ENCODE measurements around the gene SLC11A1.

SLC11A1 gene, protein sequence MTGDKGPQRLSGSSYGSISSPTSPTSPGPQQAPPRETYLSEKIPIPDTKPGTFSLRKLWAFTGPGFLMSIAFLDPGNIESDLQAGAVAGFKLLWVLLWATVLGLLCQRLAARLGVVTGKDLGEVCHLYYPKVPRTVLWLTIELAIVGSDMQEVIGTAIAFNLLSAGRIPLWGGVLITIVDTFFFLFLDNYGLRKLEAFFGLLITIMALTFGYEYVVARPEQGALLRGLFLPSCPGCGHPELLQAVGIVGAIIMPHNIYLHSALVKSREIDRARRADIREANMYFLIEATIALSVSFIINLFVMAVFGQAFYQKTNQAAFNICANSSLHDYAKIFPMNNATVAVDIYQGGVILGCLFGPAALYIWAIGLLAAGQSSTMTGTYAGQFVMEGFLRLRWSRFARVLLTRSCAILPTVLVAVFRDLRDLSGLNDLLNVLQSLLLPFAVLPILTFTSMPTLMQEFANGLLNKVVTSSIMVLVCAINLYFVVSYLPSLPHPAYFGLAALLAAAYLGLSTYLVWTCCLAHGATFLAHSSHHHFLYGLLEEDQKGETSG

DNA sequence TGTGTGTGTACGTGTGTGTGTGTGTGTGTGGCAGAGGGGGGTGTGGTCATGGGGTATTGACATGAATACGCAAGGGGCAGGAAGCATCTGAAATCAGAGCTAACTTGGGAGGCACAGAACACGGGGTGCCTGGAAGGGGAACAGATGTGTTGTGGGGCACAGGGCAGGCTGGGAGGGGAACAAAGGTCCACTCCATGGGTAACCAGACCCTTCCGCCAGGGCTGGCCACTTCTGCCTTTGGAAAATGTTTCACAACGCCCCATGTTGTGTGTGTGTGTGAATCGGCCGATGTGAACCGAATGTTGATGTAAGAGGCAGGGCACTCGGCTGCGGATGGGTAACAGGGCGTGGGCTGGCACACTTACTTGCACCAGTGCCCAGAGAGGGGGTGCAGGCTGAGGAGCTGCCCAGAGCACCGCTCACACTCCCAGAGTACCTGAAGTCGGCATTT is at the start of gene SLC11A1:
TSS of gene SLC11A1 (plus strand) at position 358 of the 451 bp plus-strand sequence. CDS start 96 bp downstream, outside the sequence.
- no peak for ATAC-seq

DNA sequence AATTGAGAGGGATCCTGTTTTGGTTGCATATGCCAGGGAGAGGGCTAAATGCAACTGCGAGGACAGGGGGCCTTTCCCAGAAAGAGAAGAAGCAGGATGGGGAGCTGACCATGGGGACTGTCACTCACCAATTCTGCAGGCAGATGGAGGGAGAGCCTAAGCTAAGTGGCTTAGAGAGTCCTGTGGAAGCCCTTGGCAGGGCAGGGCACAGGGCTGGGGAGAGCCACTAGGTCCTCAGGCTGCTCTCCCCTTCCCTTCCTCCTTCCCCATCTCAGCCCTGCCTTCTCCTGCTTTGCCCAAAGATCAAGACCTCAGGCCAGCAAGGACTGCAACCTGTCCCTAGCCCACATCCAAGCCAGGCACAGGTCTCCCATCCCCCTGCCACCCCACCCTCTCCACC is 49.8 kb upstream of the SLC11A1 start:
- no peak for ATAC-seq

DNA sequence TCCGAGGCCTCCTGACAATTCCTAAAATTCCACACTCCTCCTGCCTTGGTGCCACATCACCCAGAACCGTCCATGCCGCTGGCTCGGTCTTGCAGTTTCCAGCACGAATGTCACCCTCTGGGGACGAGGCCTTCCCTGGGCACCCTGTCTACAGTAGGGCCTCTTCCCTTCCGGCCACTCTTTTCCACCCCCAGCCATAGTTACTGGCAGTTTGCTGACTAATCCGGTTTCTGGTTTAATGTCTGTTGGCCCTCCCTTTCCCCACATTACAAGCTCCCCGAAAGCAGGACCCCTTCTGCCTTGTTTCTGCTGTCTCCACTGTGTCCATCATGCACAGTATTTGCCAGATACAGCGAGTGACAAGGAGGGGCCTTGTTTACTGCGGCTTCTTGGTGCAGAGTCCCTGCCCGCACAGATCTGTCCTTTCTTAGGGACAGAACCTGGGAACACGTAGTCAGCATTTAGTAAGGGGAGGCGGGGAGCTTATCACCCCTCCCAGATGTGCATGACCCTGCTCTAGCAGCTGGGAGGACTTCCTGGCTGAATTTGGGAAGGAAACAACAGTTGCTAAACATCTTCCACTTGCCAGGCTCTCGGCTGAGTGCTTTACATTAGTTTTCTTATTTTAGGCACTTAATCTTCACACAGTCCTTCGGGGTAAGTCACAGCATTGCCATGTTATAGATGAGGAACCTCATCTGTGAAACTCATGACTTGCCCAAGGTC is 49.0 kb upstream of the SLC11A1 start:
- no peak for ATAC-seq

DNA sequence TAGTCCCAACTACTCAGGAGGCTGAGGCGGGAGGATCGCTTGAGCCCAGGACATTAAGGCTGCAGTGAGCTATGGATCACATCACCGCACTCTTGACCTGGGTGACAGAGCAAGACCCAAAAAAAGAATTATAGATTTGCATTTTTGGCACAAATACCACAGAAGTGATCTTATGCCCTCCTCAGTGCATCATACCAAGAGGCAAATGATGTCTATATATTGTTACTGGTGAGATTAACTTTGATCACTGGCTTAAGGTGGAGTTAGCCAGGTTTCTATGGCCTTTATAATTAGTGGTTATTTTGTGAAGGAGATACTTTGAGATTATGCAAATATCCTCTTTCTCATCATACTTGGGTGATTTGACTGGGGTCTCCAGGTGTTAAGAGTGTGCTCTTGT is 47.5 kb upstream of the SLC11A1 start:
- no peak for ATAC-seq

DNA sequence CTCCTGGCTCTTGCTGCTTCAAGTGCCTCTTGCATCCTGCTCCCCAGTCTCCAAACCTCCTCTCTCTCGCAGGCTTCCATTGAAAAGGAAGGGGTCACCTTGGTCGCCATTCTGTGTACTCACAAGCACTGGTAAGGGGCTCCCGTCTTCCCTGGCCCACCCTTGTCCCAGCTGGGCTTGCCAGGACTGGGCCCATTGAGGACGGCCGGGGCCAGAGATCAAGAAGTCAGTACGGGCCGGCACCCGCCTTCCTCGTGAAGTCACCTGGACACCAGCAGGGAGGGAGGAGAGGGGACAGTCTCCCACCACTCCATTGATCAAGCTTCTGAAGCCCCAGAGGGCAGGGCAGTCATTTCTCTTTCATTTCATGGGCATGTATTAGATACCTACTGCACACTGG is 41.4 kb upstream of the SLC11A1 start:
- no peak for ATAC-seq

DNA sequence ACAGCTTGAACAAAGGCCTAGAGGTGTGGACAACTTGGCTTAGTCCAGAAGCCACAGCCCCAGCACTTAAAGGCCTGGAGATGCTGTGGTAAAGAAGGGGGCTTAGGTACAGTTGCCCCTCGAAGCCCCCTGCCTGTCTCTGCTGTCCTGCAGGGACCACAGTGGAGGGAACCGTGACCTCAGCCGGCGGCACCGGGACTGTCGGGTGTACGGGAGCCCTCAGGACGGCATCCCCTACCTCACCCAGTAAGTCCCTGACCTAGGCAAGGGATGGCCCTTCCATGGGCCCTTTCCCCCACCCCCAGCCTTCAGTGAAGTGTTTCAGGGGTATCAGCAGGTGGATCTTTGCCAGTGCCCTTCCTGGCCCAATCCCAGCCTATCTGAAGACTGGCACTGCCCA is 40.7 kb upstream of the SLC11A1 start:
- no peak for ATAC-seq

DNA sequence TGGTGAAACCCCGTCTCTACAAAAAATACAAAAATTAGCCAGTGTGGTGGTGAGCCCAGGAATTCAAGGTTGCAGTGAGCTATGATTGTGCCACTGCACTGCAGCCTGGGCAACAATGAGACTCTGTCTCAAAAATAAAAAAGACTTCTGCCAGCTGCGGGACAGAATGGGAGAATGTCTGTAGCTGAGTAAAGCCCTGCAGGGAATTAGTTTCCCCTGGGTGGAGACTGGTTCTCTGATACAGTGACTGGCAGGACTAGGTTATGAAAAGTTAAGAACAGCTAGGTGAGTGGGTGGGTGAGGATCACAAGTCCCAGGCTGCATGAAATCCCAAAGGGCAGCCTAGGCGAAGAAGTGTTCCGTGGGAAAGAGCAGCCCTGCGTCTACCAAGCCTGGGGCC is 39.2 kb upstream of the SLC11A1 start:
- ATAC-seq = no peak

DNA sequence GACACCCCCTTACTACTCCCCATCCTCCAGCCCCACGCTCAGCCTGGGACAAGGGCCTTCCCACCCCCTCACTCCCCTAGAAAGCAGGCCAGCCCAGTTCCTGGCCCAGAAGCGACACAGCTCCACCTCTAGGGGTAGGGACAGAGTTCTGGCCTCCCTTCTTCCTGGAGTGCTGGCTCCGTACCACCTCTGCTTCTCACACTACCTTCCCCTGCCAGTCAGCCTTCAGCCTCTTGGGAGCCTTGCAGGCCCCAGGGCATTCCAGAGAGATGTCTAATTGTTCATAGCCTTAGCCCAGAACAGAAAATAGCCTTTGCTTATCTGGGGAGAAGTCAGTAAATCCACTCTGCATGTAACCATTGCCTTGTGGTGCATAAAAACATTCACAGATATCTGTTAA is 38.5 kb upstream of the SLC11A1 start:
- ATAC-seq = no peak

DNA sequence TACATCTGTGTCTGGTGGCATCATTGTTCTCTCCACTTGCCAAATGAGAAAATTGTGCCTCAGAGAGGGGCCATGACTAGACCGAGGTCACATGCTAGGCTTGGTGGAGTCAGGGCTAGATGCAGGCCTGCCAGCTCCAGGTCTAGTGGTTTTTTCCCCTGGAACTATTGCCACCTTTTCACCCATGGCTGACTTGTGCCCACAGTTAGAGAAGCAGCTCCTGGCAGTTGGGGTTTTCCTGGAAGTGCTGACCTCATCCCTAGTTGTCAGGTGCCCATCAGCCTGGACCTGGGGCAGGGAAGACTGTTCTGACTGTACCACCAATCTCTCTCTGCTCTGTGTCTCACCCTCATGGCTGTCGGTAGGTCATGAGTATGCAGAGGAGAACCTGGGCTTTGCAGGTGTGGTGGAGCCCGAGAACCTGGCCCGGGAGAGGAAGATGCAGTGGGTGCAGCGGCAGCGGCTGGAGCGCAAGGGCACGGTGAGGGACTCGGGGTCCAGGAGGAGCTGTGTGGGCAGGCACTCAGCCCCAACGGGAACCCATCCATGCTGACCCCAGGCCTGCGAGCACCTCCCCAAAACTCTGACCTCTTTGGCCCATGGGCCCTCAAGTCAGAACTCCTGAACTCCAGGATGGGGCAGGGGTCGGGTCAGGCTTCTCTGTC is 37.9 kb upstream of the SLC11A1 start:
- no peak for ATAC-seq

DNA sequence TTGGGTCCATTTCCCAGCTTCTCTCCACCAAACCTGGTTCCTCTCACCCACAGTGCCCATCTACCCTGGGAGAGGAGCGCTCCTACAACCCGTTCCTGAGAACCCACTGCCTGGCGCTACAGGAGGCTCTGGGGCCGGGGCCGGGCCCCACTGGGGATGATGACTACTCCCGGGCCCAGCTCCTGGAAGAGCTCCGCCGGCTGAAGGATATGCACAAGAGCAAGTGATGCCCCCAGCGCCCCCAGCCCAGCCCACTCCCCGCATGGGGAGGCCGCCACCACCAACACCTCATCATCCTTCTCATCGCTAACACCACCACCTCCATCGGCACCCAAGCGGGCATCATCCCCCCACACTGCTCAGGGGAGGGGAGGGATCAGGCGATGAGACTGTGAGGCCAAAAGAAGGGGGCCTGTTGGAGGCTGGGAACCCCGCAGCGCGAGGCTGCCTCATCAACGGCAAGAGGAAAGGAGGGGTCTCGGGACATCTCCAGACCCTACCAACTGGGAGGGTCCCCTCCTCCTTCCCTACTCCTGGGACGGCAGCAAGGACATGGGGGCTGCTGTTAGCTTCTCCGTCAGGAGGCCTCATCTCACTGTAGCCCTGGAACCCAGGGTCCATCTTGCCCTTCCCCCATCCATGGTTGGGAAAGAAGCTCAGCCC is 37.2 kb upstream of the SLC11A1 start:
- no peak for ATAC-seq

DNA sequence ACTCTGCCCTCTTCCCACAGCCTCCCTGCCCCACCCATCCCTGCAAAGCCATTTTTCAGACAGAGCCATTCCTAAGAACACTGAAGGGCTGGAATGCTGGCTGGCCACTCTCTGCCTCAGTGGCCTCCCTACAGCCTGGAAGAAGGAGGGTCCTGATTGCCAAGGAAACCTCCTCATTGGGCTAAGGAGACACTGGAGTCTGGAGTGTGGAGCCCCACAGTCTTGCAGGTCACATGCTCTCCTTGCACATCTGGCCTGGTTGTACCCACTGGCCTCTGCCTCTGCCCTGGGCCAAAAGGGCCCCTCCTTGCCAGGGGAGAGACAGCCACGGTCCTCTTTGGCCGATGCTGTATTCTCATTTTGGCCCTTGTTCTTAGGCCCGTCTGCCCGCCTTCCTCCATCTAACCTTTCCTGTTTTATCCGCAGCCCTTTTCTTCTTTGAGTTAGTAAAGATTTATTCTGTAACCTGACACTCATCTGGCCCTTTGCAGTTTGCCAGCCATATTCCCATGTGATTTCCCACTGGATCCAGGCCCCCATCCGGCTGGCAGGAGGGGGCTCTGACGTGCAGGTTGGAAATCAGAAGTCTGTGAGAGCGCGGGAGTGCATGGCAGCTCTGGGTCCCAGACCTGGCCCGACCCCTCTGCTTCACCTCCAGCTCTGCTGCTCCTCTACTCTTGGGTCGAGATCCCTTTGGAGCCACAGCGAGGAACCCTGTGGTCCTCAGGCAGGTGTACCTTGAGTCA is 36.4 kb upstream of the SLC11A1 start:
- no peak for ATAC-seq

DNA sequence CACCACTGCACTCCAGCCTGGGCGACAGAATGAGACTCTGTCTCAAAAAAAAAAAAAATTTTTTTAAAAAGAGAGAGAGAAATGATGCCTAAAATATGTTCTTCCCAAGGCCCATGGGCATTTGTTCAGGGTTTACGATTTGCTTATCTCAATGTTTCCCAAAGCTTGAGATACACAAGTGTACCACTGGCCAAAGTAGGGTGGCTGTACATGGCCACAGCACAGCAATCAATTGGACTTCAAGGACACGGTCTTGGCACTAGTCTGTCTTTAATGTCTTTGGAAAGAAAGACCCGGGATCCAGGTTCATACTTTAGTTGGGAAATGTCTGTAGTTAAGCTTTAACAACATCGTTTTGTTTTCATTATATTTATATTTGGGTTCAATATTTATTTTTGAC is 34.9 kb upstream of the SLC11A1 start:
- no peak for ATAC-seq

DNA sequence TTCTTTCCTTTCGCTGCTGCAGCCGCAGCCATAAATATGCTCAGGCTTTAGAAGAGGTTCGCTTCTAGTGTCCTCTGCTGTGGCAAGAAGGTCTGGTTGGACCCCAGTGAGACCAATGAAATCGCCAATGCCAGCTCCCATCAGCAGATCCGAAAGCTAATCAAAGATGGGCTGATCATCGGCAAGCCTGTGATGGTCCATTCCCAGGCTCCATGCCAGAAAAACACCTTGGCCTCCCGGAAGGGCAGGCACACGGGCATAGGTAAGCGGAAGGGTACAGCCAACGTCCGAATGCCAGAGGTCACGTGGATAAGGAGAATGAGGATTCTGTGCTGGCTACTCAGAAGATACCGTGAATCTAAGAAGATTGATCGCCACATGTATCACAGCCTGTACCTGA is 28.0 kb upstream of the SLC11A1 start:
- ATAC-seq = no peak

DNA sequence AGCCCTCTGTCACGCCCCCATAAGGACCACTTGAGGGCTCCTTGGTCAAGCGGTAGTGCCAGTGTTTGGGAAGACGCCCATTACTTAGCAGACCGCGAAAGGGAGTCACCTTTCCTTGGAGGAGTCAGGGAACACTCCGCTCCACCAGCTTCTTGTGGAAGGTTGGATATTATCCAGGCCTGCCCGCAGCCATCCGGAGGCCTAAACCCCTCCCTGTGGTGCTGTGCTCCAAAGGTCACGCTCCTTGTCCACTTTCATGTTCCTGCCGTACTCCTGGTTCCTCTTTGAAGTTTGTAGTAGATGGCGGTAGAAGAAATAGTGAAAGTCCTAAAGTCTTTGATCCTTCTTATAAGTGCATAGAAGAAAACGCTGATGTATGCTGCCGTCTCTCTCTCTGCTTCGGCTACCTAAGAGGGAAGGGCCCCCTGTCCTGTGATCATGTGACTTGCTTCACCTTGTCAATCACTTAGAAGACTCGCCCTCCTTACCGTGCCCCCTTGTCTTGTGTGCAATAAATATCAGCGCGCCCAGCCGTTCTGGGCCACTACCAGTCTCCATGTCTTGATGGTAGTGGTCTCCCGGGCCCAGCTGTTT is 27.1 kb upstream of the SLC11A1 start:
- ATAC-seq = no peak

DNA sequence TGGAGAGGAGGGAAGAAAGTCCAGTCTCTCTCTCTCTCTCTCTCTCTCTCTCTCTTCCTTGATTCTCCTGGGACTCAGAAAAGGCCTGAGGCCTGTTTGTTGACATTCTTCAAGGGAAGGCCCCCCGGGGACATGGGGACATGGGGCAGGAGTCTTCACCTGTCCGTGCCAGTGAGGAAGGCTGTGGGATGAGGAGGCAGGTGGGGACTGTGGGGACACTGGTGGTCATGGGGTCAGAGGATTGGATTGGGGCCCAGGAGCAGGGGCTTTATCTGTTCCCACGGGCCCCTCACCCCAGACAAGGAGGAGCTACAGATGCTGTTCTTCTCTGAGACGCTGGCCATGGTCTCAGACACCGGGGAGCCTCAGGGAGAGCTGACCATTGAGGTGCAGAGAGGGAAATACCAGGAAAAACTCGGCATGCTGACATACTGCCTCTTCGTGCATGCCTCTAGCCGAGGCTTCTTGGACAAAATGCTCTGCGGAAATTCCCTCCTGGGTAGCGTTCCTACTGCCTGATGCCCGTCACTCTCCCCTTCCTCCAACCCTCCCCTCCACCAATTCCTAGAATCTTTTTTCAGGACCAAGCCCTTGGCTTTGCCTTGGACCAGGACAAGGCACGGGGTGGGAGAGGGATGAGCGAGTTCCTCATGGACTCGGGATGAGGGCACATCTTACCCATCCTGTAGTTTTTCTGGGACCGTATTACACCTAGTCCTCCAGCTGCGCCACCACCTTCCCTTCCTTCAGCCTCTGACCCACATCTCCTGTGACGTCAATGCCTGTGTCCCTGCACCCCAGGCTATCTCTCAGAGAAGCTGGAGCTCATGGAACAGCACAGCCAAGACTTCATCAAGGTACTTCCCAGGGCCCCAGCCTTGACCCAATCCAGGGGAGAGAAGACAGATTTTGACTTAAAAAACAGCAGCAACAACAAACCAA is 24.6 kb upstream of the SLC11A1 start:
- ATAC-seq = no peak

DNA sequence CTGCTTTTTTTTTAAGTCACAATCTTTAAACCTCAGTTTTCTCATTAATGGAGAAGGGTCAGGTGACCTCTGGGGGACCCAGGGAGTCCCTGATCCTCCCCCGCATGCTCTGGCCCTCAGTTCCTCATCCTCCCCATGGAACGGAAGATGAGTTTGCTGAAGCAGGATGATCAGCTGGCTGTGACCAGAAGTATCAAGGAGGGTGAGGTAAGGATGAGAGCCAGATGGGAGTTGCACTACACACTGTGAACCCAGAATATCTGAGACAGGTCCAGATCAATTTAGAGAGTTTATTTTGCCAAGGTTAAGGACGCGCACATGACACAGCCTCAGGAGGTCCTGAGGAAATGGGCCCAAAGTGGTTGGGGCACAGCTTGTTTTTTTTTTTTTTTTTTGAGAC is 21.6 kb upstream of the SLC11A1 start:
- ATAC-seq = no peak

DNA sequence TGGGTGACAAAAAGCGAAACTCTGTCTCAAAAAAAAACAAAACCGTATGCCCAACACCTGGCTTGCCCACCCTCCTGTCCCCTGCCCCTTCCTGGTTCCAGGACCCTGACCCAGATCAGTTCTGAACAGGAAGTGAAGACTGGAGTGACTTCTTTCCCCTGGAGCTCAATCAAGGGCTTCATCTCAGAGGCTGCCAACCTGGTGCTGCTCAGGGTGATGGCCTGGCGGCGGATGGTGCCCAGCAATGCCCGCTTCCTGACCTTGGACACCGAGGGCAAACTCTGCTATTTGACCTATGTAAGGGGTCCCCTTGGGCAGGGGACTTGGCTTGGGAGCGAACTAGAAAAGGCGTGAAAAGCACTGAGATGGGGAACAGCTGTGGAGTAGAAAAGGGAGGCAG is 19.5 kb upstream of the SLC11A1 start:
- ATAC-seq = no peak

DNA sequence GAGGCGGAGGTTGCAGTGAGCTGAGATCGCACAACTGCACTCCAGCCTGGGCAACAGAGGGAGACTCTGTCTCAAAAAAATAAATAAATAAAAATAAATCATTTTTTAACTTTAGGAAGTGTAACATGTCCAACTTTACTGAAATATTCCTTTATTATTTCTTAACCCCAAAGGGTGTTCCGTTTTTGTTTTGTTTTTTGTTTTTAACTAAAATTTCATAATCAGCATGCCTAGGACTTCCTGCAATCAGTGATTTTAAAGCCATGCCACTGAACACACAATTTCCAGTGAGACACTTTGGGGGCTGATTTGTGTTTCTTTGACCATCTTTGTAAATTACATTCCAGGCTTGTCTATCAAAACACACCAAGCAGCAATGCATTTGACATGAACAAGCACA is 18.3 kb upstream of the SLC11A1 start:
- ATAC-seq = no peak

DNA sequence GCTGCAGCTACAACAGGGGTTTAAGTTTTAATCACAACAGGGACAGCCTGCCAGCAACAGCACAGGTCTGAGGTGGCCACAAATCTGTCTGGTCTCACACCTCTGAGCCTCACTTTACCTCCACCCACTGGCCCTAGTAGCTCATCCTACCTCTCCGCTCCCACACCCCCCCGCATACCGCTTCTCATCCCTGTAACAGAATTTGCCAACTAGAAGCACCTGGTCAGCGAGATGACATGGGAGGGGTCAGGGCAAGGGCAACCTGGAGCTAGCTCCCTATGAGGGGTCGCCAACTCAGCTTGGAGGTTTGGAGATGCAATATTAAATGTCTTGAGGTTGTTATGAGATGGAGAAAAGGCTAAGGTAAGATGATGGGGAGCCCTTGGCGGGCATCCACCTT is 17.9 kb upstream of the SLC11A1 start:
- no peak for ATAC-seq

DNA sequence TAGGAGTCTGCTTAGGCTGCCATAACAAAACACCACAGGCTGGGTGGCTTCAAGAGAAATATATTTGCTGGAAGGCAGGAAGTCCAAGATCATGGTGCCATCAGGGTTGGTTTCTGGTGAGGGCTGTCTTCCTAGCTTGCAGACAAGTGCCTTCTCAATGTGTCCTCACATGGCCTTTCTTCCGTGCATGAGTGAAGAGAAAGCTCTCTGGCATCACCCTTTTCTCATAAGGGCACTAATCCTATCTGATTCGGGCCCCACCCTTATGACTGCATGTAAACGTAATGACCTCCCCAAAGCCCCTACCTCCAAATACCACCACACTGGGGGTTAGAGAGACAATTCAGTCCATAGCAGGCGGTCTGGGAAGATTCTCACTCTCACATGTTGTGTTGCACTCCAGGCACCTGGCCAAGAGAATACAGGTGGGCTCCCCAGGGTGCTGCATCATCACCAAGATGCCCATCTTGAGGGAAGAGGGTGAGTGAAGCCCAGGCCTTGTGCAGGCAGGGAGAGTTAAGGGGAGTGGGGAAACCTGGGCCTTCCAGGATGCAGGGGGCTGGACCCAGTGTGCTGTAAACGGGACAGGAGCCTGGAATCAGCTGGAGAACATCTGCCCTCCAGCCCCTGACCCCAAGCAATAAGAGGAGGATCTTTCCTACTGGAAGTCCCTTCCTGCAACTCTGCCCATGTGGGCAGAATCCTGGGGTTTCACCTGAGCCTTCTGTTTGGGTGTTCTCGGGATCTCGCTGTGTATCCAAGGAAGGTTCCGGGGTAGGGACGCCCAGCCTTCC is 15.3 kb upstream of the SLC11A1 start:
- ATAC-seq = no peak

All from activated CD4-positive, CD25-positive, alpha-beta regulatory T cell treated with anti-CD3 and anti-CD28 coated beads, Interleukin-2, amount 50 U/mL, for 24 hours (primary cell).